Left renal pelvis (tissue), 4 donors: ENCODE results near the gene SRP9. TPM values are rescaled to one million over a fixed set of nuclear protein-coding genes. Genes with fewer than 3 reads are reported as not detected.
"Not testable (repeated sequence)": the region's sequence is repeated elsewhere in the genome, so short reads cannot be mapped to it uniquely, and the experiment has no call there.

Experiments
- DNase-seq, 4 donors: peaks; one replicate each; pipeline ENCODE4 v3.0.0-alpha.2; 2013; ENCODE audit warnings: low read depth in 4 of 4, low spot score in 3 of 4
- polyA plus RNA-seq, 4 donors: library from polyadenylated mRNA; unstranded; fragments of 120-200 nt; gene quantifications; one replicate each; pipeline ENCODE4 v1.2.1, GENCODE V29; 2013; ENCODE audit not compliant: insufficient read length in 4 of 4

SRP9 gene
- polyA plus RNA-seq, 4 donors, result 328 to 570 (median 426) TPM

- DNase-seq, result no peak
Observed at GRCh38 chr1:225813214-225813964, 35.8 kb downstream of the SRP9 start.

GRCh38 chr1:225814381-225814780 is 36.8 kb downstream of the SRP9 start:
- DNase-seq, result no peak

GRCh38 chr1:225815090-225815489 is 37.5 kb downstream of the SRP9 start:
- DNase-seq, result not testable (repeated sequence)

GRCh38 chr1:225815526-225816178 is 38.0 kb downstream of the SRP9 start:
- DNase-seq, result no peak

GRCh38 chr1:225816643-225817538 is 39.3 kb downstream of the SRP9 start:
- no peak for DNase-seq

- DNase-seq, result no peak
Observed at GRCh38 chr1:225817611-225818061, 40.0 kb downstream of the SRP9 start.

GRCh38 chr1:225818229-225818628 is 40.6 kb downstream of the SRP9 start:
- DNase-seq, result no peak

GRCh38 chr1:225819346-225820192 is 41.9 kb downstream of the SRP9 start:
- DNase-seq, result no peak

- DNase-seq, result no peak
Observed at GRCh38 chr1:225820522-225821120, 43.0 kb downstream of the SRP9 start.

- DNase-seq, result no peak
Observed at GRCh38 chr1:225822655-225823403, 45.2 kb downstream of the SRP9 start.

GRCh38 chr1:225823811-225824261 is 46.2 kb downstream of the SRP9 start:
- no peak for DNase-seq

- DNase-seq, result no peak
Observed at GRCh38 chr1:225824533-225824941, 46.9 kb downstream of the SRP9 start.

- no peak for DNase-seq
Observed at GRCh38 chr1:225825078-225825477, 47.5 kb downstream of the SRP9 start.

GRCh38 chr1:225825607-225826007 is 48.0 kb downstream of the SRP9 start:
- DNase-seq, result no peak

- DNase-seq, result no peak
Observed at GRCh38 chr1:225827076-225827475, 49.5 kb downstream of the SRP9 start.

GRCh38 chr1:225828706-225829345 is 51.2 kb downstream of the SRP9 start:
- DNase-seq, result no peak

GRCh38 chr1:225830841-225831240 is 53.2 kb downstream of the SRP9 start:
- DNase-seq, result no peak
